Adrenal gland (tissue), 12 donors: ENCODE results near the gene LIM2. TPM values are rescaled to one million over a fixed set of nuclear protein-coding genes. Genes with fewer than 3 reads are reported as not detected.

Experiments
- DNase-seq, 7 donors: peaks; one replicate each; pipeline ENCODE4 v3.0.0-alpha.2; 2019 to 2020
- H3K27ac ChIP-seq, 5 donors: fragments of 200-600 bp; sonication (generic) in 4 of 5; 1 replicate in 3 of 5; 2 replicates in 2 of 5; pipeline versions ENCODE4 v1.5.1 to v1.8.0; 2016 to 2020; ENCODE audit warnings: mild to moderate bottlenecking in 1 of 5
- H3K27me3 ChIP-seq: fragments of 200-600 bp; 2 replicates; pipeline ENCODE4 v1.8.0; 2021
- H3K36me3 ChIP-seq, 2 donors: fragments of 200-600 bp; replicated peaks in 1 of 2; 1 replicate in 1 of 2; 2 replicates in 1 of 2; pipeline versions ENCODE4 v1.5.1 to v1.8.0; 2018 to 2022
- H3K4me1 ChIP-seq, 2 donors: fragments of 200-600 bp; replicated peaks in 1 of 2; 1 replicate in 1 of 2; 2 replicates in 1 of 2; pipeline versions ENCODE4 v1.5.1 to v1.8.0; 2018 to 2021
- H3K4me3 ChIP-seq, 4 donors: fragments of 200-600 bp; sonication (generic) in 3 of 4; one replicate each; pipeline ENCODE4 v1.5.1; 2016 to 2018
- H3K9me3 ChIP-seq, 3 donors: fragments of 200-600 bp; sonication (generic) in 1 of 3; replicated peaks in 1 of 3; 1 replicate in 2 of 3; 2 replicates in 1 of 3; pipeline versions ENCODE4 v1.5.1 to v1.8.0; 2016 to 2021
- POLR2A ChIP-seq, 2 donors: fragments of 450-650 bp; IDR thresholded peaks; one replicate each; pipeline ENCODE4 v1.6.1; 2017; ENCODE audit warnings: antibody characterized with exemption in 2 of 2, mild to moderate bottlenecking in 2 of 2, moderate library complexity in 1 of 2
- WGBS, 4 donors: extraction: QIAGEN DNeasy Blood & Tissue Kit in 2 of 4; methylation state at CpG; one replicate each; pipeline versions ENCODE4 v1.1.5 to v1.1.7; 2013 to 2017; 5-methylcytosine and 5-hydroxymethylcytosine counted together
- intact Hi-C, 2 donors: fragments of 100-400 bp; cut with DNase I; formaldehyde crosslinking; loops; one replicate each; pipeline versions ENCODE4 v1.14.1 to v1.15.0; 2022 to 2023
- polyA plus RNA-seq, 3 donors: library from polyadenylated mRNA; stranded (reverse); fragments of 200-250 nt in 2 of 3; fragments of 350-450 nt in 1 of 3; fragmentation: Illumina TruSeq in 1 of 3; extraction: RNeasy Lipid Tissue Mini Kit (QIAGEN cat#74804) in 1 of 3; gene quantifications; one replicate each; pipeline ENCODE4 v1.2.3, GENCODE V29; 2013 to 2014
- total RNA-seq, 9 donors: library from RNA; depleted of rRNA in 4 of 9; stranded (reverse); fragments of >200 nt in 4 of 9; fragments of 120-200 nt in 1 of 9; fragmentation: NEBNext Ultra II Directional in 1 of 9; extraction: Animal tissue kit (Norgen Biotek cat#: 25700) in 1 of 9; gene quantifications; one replicate each; pipeline versions ENCODE4 v1.1.0 to v1.2.4, GENCODE V29; 2013 to 2023
- TF ChIP-seq, protein P1 (sequence below), 6 experiments: fragments of 450-650 bp in 4 of 6; fragments of 200-600 bp in 2 of 6; sonication (generic) in 1 of 6; IDR thresholded peaks; 1 replicate in 5 of 6; 2 replicates in 1 of 6; pipeline versions ENCODE4 v1.5.1 to v1.8.0; 2016 to 2021; ENCODE audit warnings: antibody characterized with exemption in 6 of 6, mild to moderate bottlenecking in 2 of 6, moderate library complexity in 1 of 6
- donor health status: healthy with polysubstance abuse.
- donor health status: Bipolar disorder and iron deficiency.
- donor health status: DM: yes; HTN: yes; CAD: no.
- donor health status: DM: no; HTN: no; CAD: no.
- donor health status: DM: no; HTN: no; CAD: no.
- donor health status: DM: yes; HTN: yes; CAD: no.

Gene LIM2
- total and polyA plus RNA-seq, 12 donors = not detected

- Histone ChIP-seq H3K36me3 (peaks cover 0 to 12% of the 10 kb centered on the region in 2 donors), H3K4me1 (peaks cover 0 to 16% of the 10 kb centered on the region in 2 donors), H3K27me3 (no peaks in the 10 kb centered on the region), H3K27ac (no peak overlapping the region), H3K4me3 (no peak overlapping the region), H3K9me3 (no peaks in the 10 kb centered on the region)
- TF ChIP-seq POLR2A (IDR thresholded peaks at IDR 0.05) = no peak
- TF ChIP-seq, protein P1, sequence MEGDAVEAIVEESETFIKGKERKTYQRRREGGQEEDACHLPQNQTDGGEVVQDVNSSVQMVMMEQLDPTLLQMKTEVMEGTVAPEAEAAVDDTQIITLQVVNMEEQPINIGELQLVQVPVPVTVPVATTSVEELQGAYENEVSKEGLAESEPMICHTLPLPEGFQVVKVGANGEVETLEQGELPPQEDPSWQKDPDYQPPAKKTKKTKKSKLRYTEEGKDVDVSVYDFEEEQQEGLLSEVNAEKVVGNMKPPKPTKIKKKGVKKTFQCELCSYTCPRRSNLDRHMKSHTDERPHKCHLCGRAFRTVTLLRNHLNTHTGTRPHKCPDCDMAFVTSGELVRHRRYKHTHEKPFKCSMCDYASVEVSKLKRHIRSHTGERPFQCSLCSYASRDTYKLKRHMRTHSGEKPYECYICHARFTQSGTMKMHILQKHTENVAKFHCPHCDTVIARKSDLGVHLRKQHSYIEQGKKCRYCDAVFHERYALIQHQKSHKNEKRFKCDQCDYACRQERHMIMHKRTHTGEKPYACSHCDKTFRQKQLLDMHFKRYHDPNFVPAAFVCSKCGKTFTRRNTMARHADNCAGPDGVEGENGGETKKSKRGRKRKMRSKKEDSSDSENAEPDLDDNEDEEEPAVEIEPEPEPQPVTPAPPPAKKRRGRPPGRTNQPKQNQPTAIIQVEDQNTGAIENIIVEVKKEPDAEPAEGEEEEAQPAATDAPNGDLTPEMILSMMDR (IDR thresholded peaks at IDR 0.05) = no peak
- 76 to 87% (median 83%) methylated on average over 8 to 10 of the region's 10 CpGs for WGBS, 4 donors
- intact Hi-C loops = no loop called here
- DNase-seq = no peak
Measured at GRCh38 chr19:51356159-51356801, 31.5 kb downstream of the LIM2 start.

- Histone ChIP-seq H3K27me3 (no peaks in the 10 kb centered on the region), H3K9me3 (no peaks in the 10 kb centered on the region), H3K36me3 (peaks cover 0 to 26% of the 10 kb centered on the region in 2 donors), H3K4me1 (peaks cover 0 to 10% of the 10 kb centered on the region in 2 donors), H3K4me3 (no peak overlapping the region), H3K27ac (no peak overlapping the region)
- 60 to 71% (median 68%) methylated on average over 8 of the region's 8 CpGs for WGBS, 4 donors
- intact Hi-C loops = no loop called here
- no peak for TF ChIP-seq POLR2A (IDR thresholded peaks at IDR 0.05)
- TF ChIP-seq, protein P1 (IDR thresholded peaks at IDR 0.05) = no peak
- no peak for DNase-seq
Measured at GRCh38 chr19:51354742-51355148, 33.0 kb downstream of the LIM2 start.

DNA sequence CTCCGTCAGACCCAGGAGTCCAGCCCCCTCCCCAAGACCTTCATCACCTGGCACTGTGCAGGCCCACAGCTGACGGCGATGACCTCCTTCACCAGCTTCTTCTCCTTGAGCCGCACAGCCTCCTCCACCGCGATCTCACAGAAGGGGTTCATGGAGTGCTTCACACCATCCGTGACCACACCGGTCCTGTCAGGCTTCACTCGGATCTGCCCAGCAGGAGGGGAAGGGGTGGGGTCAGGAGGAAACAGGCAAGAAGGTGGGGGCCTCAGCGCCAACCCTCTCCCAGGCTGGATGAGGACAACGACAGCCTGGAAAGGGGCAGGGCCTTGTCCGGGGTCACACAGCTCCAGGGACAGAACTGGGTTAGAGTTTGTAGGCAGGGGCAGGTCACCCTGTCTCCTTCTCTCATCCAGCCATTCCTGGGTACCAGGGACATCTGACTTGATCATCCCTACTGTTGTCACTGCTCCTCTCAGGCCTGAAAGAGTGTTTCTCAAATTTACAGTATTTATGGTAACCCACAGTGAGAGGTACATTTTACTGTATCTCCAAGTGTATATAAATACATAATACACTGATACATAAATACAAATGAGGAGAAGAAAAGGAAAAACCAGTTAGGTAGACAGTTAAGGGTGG lies 33.6 kb downstream of the LIM2 start:
- peaks cover 0 to 10% of the 10 kb centered on the region in 2 donors for H3K4me1 ChIP-seq
- WGBS, 4 donors = 61 to 77% (median 72%) methylated on average over 10 to 12 of the region's 12 CpGs
- TF ChIP-seq, protein P1 (IDR thresholded peaks at IDR 0.05) = no peak
- intact Hi-C loops = no loop called here
- no peaks in the 10 kb centered on the region for H3K9me3 ChIP-seq
- DNase-seq = no peak
- H3K27me3 ChIP-seq = no peaks in the 10 kb centered on the region
- no peak overlapping the region for H3K4me3 ChIP-seq
- H3K27ac ChIP-seq = no peak overlapping the region
- peaks cover 0 to 26% of the 10 kb centered on the region in 2 donors for H3K36me3 ChIP-seq

DNA sequence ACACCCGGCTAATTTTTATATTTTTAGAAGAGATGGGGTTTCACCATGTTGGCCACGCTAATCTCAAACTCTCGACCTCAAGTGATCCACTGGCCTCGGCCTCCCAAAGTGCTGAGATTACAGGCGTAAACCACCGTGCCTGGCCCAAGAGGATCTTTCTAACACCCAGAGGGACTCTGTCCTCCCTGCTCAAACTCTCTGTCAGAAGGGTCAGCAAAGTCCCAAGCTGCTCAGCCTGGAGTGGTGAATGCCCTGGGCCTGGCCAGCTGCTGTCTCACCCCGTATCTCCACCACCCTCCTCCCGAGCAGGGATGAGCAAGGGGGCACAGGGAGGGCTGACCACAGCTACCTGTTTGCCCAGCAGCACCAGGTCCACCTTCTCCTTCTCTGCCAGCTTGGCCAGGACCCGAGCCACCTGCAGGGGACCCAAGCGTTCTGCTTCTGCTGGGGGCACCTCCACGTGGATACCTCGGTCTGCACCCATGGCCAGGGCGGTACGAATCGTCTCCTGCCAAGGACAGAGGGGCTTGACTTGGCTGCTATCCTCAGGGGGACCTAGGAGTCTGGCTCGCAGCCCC lies 34.9 kb downstream of the LIM2 start:
- Histone ChIP-seq H3K27ac (no peak overlapping the region), H3K4me1 (peaks cover 0 to 10% of the 10 kb centered on the region in 2 donors), H3K4me3 (no peak overlapping the region), H3K36me3 (peaks cover 0 to 26% of the 10 kb centered on the region in 2 donors), H3K9me3 (no peaks in the 10 kb centered on the region), H3K27me3 (no peaks in the 10 kb centered on the region)
- TF ChIP-seq, protein P1 (IDR thresholded peaks at IDR 0.05) = no peak
- no peak for TF ChIP-seq POLR2A (IDR thresholded peaks at IDR 0.05)
- intact Hi-C loops = no loop called here
- no peak for DNase-seq
- WGBS, 4 donors = 93 to 96% (median 95%) methylated on average over 12 to 16 of the region's 16 CpGs
